ENCODE results near the gene ALPI.

ALPI gene

GRCh38 chr2:232465061-232465460, 9.1 kb downstream of the ALPI start:
- DNase-seq: no peak

GRCh38 chr2:232466221-232466620, 10.3 kb downstream of the ALPI start:
- DNase-seq: no peak

GRCh38 chr2:232473467-232473890, 17.5 kb downstream of the ALPI start:
- no peak for DNase-seq

DNA sequence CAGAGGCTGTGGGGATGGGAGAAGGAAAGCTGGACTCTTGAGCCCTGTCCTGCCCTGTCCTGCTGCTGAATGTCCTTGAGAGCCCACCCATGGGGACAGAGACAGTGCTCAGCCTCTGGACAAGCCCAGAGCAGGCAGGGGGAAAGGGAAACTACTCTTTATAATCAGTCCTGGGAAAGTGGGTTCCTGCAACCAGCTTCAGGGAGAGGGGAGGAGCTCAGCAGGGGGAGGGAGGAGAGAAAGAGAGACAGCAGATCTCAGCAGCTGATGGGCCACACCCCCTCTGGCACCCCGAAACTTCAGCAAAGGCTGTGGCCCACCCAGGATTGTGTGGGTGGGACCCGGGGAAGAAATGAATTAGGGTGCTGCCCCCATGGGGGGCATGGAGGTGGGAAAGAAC, 20.1 kb downstream of the ALPI start:
- no peak for DNase-seq

- DNase-seq: no peak
These were observed 20.8 kb downstream of the ALPI start for GRCh38 chr2:232476791-232477190.

DNA sequence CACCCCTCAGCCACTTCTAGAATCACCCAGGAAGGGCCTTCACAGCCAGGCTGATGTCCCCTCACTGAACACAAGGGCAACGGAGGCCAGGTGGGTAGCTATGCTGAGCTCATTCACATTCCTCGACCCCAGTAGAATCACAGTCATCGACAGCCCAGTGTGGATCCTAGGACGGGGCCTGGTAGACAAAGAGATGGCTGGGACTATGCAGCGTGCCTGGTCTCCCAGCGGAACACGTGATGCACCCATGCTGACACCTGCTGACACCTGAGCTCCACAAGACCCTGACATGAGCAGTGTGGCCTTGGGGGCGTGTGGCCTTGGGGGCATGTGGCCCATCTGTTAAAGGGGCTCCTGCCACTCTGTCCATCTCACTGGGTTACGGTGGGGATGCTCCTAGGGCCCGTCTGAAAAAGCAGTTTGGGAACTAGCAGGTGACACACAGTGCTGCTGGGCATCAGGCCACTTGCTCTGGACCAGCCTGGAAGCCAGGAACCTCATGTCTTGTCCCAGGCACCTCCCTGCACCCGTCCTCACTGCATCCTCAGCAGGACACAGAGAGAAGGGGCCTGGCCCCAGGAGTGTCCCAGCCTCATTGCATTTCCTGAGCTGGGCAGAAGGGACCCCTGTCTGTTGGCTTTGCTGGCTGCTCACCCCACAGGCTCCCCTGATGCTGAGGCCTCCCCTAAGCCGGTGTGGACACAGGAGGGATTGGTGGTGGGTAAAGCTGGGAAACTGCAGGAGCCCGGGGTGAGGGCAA, 22.0 kb downstream of the ALPI start:
- no peak for DNase-seq

DNA sequence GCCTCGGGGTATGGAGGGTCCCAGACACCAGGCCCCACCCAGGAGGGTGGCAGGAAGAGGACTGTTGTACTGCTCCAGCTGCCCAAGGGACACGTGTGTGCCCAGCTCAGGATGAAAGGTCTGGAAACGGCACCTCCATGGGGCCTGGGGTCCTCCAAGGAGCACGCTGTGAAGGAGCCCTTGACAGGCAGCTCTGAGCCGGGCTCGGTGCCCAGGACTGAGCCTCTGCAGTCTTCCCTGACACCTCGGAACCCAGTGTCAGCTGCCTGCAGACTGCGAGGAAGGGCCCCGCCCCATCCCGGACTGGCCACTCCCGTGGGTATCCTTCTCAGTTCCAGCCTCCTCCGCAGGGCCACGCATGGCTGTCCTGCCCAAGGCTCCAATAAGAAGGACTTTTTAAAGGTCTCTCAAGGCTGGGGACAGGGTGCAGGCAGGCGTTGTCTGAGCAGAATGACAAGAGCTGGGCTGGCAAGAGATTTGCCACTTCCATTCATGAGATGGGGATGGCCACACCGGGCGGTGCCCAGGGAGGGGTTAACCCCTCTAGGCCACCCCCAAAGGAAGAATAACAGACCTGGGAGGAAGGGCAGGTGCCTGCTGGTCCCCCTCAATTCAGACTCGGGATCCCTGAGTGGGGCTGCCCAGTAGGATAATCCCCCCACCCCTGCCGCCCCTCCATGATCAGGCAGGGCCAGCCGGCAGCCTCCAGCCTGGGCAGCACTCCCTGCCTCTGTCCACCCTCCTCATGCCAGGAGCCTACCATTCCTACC, 22.8 kb downstream of the ALPI start:
- no peak for DNase-seq

DNA sequence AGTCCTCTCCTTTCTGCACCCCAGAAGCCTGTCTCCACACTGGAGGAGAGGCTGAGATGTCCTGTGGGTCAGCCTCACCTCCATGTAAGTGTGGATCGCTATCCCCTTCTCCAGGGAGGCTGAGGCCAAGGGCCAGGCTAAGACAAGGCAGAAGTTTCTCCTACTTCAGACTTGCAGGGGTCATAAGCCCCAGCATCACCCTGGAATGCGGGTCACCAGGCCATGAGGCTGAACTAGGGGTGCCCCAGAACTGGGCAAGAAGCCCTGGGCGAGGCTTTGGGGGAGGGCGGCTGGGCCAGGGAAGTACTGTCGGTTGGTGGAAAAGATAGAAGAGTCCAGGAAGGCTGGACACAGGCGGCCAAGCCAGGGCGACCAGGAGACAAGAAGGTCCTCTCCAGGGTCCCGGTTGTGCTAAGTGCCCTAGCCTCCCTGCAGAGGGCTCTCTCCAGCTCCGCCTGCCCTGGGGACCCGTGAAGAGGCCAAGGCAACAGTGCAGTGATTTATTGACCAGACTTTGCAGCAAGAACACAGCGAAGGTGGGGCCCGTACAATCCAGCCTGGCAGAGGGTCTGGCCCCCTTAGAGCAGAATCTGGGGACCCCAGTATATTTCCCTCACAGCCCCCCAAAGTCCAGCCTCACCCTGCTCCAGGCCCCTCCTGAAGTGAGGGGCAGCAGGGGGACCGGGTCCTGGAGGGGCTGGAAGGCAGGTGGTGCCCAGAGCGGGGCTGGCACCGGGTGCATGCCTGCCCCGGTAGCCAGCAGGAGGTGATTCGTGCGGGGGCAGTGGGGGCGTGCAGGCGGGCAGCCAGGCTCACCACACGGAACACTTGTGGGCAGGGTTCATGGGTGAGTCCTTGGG, 23.6 kb downstream of the ALPI start:
- DNase-seq: no peak

DNA sequence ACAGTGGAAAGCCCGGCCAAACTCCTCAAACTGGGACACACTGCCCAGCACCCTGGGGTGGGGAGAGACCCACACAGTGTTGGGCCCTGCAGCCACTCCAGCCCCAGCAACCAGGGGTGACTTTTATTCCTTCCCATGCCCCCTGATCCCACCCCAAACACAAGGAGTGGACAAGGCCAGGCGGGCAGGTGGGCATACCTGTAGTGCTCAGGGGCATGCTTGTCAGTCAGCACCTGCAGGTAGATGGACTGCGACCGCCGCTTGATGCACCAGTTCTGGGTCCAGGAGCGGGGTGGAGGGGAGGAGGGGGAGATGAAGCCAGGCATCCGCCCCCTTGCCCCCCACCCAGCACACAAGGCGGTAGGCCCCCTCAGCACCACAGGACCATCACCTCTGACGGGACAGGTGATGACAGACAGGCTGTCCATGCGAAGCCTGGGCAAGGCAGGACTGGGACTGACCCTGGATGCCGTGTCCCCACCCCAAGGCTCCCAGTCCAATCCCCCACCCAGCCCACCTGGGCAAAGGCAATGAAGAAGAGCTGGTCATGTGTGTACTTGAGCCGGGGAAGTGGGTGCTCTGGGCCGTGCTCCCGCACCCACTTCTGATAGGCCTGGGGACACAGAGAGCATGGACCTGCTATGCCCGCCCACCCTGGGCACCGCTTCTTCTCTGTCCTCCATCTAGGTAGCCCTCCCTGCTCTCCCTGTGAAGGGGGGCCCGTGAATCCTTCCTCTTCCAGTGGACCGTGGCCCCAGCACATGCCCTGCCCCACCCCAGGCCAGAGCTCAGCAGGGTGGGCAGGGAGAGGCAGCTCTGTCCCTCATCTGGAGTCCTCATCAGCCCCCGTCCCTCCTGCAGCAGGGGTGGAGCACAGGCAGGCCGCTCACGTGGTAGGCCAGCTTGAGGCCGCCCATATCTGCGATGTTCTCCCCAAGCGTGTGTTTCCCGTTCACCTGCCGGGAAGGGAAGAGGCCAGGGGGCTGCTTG, 24.5 kb downstream of the ALPI start:
- no peak for DNase-seq

DNA sequence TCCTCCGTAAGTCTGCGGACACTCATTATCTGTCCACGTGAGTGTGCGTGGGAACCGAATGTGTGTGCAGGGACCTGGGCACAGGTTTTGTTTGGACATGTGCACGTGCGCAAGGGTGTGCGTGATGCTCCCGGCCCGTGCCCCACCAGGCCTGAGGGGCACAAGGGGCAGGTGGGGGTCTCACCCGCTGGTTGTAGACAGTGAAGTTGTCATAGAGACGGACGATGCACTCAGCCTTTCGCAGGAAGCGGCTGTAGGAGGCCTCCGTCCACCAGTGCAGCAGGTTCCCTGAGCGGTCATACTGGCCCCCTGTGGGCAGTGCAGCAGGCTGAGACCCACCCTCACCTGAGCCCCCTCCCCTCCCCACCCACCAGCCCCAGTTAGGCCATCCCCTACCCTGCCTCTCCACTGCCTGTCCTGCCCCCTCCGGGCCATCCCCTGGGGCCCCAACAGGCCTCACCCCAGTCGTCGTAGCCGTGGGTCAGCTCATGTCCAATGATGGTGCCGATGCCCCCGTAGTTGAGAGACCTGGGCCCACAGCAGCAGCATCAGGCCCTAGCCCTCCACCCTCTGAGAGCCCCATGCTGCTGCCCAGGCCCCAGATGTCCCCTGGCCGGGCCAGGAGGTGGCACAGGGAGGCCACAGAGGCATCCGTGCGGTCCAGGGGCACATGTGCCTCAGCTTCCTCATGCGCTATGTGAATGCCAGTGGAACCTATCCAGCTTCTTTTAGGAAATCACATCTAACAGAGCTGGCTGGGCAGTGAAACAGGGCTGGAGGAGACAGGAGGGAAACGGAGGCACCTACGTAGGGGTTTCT, 25.6 kb downstream of the ALPI start:
- no peak for DNase-seq

GRCh38 chr2:232482301-232483238, 26.6 kb downstream of the ALPI start:
- no peak for DNase-seq

GRCh38 chr2:232483311-232483922, 27.5 kb downstream of the ALPI start:
- no peak for DNase-seq

- no peak for DNase-seq
These were observed 28.1 kb downstream of the ALPI start for GRCh38 chr2:232483923-232484627.

DNA sequence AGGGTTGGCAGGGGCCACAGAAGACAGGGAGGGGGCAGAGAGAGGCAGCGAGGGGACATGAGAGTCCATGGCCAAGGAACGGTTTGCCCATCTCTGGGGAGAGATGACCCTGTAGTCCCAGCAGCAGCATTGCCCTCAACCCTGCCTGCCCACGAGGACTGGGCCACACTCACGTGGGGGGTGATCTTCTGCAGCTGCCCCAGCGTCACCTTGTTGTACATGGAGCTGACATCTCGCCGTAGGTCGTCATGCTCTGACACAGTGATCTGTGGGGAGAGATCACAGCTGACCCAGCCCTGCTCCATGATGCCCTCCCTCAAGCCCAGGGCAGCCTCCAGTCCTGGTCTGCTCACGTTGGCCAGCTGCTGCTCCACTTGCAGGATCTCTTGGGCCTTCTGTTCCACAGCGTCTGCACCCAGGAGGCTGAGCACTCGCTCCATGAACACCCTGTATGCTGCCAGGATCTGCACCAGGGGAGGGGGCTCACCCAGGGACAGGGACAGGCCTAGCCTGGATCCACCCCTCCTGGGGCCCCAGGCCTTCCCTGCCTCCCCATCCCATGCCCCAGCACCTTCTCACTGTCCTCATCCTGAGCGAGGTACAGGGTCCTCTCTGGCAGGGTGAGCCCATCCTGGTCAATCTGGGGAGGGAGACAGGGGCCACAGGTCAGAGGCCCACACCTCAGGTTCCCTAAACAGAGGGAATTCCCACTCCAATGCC, 28.8 kb downstream of the ALPI start:
- no peak for DNase-seq

GRCh38 chr2:232485348-232485756, 29.4 kb downstream of the ALPI start:
- no peak for DNase-seq

DNA sequence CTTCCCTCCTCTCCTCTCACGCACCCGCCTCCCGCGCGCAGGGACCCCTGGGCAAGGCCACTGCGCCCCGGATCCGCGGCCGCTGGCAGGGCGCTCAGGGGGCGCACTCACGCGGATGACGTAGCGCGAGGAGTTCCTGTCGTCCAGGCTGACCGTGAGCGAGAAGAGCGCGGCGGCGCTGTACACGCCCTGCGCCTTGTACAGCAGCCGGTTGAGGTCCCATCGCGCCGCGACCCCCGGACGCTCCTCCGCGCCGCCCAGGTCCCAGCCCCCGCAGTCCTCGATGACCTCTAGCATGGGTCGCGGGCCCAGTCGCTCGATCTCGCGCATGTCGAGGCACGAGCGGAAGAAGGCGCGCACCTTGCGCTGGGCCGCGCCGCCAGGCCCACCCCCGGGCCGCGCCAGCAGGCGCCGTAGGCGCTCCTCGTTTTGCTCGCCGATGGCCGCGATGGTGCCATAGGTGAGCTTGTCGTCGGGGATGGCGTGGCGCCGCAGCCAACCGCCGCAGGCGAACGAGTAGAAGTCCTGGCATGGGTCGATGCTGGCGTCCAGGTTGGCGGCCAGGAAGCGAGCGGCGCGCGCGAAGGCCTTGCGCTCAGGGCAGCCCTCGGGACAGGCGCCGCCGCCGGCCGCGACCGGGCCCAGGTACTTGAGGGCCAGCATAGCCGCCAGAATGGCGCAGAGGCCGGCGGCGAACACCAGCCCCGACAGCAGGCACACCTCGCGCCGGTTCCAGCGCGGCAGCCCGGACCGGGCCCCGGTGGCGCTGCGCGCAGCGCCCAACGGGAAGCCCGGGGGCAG, 30.0 kb downstream of the ALPI start:
- DNase-seq: no peak

Measured in NCI-H446 treated with DMSO at 0.1 percent for 48 hours (cell line).